T-helper 17 cell (primary cell): ENCODE data around the gene NRCAM. TPM values are rescaled to one million over a fixed set of nuclear protein-coding genes. Genes with fewer than 3 reads are reported as not detected.

ENCODE experiments used
- ATAC-seq: fragments of 150-1000 bp; cut with Tn5 transposase; 2 replicates; pipeline ENCODE4 v1.10.0; 2021; ENCODE audit warnings: mild to moderate bottlenecking, moderate library complexity
- DNase-seq, 3 donors: peaks; one replicate each; pipeline versions ENCODE4 v3.0.0 to v3.0.0-alpha.2; 2020 to 2021
- H3K9me3 ChIP-seq: one replicate; pipeline ENCODE4 v1.7.0; 2013; ENCODE audit warnings: low read length, mild to moderate bottlenecking; ENCODE audit not compliant: control insufficient read depth, poor library complexity, severe bottlenecking
- H3K27ac Mint-ChIP-seq: one replicate; pipeline ENCODE4 v1.8.0; 2022; ENCODE audit warnings: mild to moderate bottlenecking, moderate library complexity, mixed read lengths
- H3K27me3 Mint-ChIP-seq: one replicate; pipeline ENCODE4 v1.8.0; 2022; ENCODE audit warnings: mixed read lengths
- H3K36me3 Mint-ChIP-seq: one replicate; pipeline ENCODE4 v1.8.0; 2022; ENCODE audit warnings: low read depth, mixed read lengths
- H3K4me1 Mint-ChIP-seq: one replicate; pipeline ENCODE4 v1.8.0; 2022; ENCODE audit warnings: mild to moderate bottlenecking, mixed read lengths
- H3K4me3 Mint-ChIP-seq: one replicate; pipeline ENCODE4 v1.8.0; 2022; ENCODE audit warnings: mild to moderate bottlenecking, moderate library complexity, mixed read lengths
- total RNA-seq, 4 donors: library from RNA in 2 of 4; stranded (reverse) in 2 of 4; gene quantifications; one replicate each; pipeline ENCODE4 v1.2.3 and lab custom pipeline; 2022 to 2026

NRCAM gene
- total RNA-seq, 2 donors from 2014 or later, result not detected

- Mint-ChIP-seq H3K4me1 (no peaks in the 10 kb centered on the region), H3K27ac (no peak overlapping the region), H3K27me3 (peaks cover 26% of the 10 kb centered on the region), H3K4me3 (no peak overlapping the region), H3K36me3 (no peaks in the 10 kb centered on the region)
- ATAC-seq, result no peak
- no peak for DNase-seq
- H3K9me3 ChIP-seq, result no peaks in the 10 kb centered on the region
Measured at GRCh38 chr7:108171164-108171563, 285.1 kb downstream of the NRCAM start.

DNA sequence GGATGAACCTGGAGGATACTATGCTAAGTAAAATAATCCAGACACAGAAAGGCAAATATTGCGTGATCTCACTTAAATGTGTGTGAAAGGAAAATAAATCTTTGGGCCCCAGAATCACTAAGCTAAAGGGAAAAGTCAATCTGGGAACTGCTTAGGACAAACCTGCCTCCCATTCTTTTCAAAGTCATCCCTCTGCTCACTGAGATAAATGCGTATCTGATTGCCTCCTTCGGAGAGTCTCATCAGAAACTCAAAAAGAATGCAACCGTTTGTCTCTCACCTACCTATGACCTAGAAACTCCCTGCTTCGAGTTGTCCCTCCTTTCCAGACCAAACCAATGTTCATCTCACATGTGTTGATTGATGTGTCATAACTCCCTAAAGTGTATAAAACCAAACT, 286.0 kb downstream of the NRCAM start:
- DNase-seq (no peak), ATAC-seq (no peak)
- H3K9me3 ChIP-seq, result no peaks in the 10 kb centered on the region
- Mint-ChIP-seq H3K27ac (no peak overlapping the region), H3K4me1 (no peaks in the 10 kb centered on the region), H3K27me3 (peaks cover 26% of the 10 kb centered on the region), H3K36me3 (no peaks in the 10 kb centered on the region), H3K4me3 (no peak overlapping the region)

DNA sequence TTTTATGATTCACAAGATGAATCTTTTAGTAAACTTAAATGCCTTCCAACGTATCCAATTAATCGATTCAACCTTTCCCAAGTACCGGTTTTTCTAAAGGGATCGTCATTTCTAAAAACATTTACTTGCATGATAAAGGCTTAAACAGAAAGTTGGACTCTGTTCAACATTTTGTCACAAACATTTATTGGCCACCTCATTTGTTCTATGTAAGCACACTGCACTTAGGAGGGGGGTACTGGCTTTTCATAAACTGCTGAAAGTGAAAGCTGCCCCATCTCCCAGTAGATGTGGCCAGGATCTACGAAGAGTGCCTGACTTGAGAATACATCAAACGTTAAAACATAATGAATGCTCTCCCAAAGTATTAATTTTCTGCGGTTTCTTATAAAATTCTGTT, 288.8 kb downstream of the NRCAM start:
- H3K36me3 Mint-ChIP-seq, result no peaks in the 10 kb centered on the region
- no peaks in the 10 kb centered on the region for H3K4me1 Mint-ChIP-seq
- no peak overlapping the region for H3K27ac Mint-ChIP-seq
- no peak overlapping the region for H3K4me3 Mint-ChIP-seq
- H3K9me3 ChIP-seq, result no peaks in the 10 kb centered on the region
- ATAC-seq, result no peak
- H3K27me3 Mint-ChIP-seq, result peaks cover 14% of the 10 kb centered on the region
- DNase-seq, result no peak

DNA sequence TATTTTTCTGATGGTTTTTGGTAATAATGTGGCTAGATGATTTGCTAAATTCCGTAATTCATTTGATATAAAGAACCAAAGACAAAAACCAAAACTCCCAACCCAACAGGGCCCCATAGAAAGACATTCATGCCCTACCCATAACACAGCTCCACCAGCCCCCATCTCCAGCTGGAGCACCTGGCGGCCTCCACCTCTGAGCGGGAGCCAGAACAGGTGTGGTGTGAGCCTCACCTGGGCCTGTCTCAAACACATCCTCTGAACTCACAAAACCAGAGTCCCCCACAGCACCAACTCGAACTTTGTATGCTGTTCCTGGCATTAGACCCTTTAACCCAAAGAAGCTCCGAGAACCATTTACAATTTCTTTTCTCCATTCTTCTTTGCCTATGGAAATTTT, 289.5 kb downstream of the NRCAM start:
- no peaks in the 10 kb centered on the region for H3K9me3 ChIP-seq
- no peaks in the 10 kb centered on the region for H3K36me3 Mint-ChIP-seq
- no peak for DNase-seq
- ATAC-seq, result no peak
- H3K4me1 Mint-ChIP-seq, result no peaks in the 10 kb centered on the region
- H3K27me3 Mint-ChIP-seq, result peaks cover 13% of the 10 kb centered on the region
- no peak overlapping the region for H3K4me3 Mint-ChIP-seq
- no peak overlapping the region for H3K27ac Mint-ChIP-seq

DNA sequence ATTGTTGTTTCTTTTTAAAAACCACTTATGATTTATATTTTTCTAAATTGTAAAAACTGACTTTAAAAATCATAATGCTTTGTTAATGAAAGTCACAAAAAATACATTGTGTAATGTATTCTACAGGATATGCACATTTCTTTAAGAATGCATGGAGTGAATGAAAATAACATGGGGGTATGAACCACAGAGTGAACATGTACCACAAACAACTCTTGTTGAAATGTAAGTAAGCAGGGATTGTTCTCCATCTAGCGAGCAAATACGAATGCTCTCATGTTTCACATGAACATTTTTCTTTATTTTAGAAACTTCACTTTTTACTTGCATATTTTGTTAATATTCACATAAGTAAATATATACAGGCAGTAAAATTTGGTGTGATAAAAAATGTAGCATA, 290.5 kb downstream of the NRCAM start:
- Mint-ChIP-seq H3K27me3 (peaks cover 5% of the 10 kb centered on the region), H3K4me3 (no peak overlapping the region), H3K4me1 (no peaks in the 10 kb centered on the region), H3K36me3 (no peaks in the 10 kb centered on the region), H3K27ac (no peak overlapping the region)
- no peaks in the 10 kb centered on the region for H3K9me3 ChIP-seq
- ATAC-seq, result no peak
- no peak for DNase-seq

- Mint-ChIP-seq H3K4me3 (no peak overlapping the region), H3K4me1 (no peaks in the 10 kb centered on the region), H3K36me3 (no peaks in the 10 kb centered on the region), H3K27ac (no peak overlapping the region), H3K27me3 (peaks cover 5% of the 10 kb centered on the region)
- ATAC-seq, result no peak
- no peaks in the 10 kb centered on the region for H3K9me3 ChIP-seq
- DNase-seq, result no peak
Measured at GRCh38 chr7:108164946-108165345, 291.3 kb downstream of the NRCAM start.

DNA sequence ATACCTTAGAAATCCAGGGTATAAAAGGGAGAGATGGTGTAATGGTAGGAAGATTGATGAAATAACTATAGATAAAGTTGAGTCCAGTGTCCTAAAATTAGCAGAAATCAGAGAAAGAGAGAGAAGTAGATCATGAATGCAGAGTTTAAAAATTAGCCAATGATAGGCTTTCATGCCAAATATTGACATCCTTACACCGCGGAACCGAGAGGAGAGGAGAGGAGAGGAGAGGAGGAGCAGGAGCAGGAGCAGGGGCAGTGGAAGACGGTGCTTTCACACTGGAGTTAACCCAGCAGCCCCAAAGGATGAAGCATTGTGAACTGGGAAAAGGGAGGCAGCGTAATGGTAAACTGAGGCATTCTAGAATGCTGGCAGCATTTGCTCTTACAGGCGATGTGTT, 291.9 kb downstream of the NRCAM start:
- Mint-ChIP-seq H3K36me3 (no peaks in the 10 kb centered on the region), H3K4me1 (no peaks in the 10 kb centered on the region), H3K27me3 (peaks cover 6% of the 10 kb centered on the region), H3K4me3 (no peak overlapping the region), H3K27ac (no peak overlapping the region)
- ATAC-seq (no peak), DNase-seq (no peak)
- no peaks in the 10 kb centered on the region for H3K9me3 ChIP-seq

DNA sequence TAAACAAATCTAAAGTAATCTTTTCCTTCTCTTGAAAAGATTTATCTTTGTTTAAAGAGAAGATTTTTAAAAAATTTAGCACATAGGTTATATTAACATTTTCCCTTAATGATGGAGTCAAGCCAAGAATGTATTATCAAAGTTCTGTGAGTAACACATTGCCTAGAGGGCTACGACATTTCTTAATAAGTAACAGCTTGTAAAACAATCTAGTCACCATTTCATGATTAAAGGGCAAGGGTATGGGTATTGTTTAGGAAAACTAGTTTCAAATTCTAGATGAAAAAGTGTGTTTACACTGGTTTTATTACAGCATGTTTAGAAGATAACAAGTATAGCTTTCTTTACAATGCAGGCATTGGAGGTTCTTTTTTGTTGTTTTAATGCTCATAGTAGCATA, 297.5 kb downstream of the NRCAM start:
- Mint-ChIP-seq H3K4me1 (peaks cover 2% of the 10 kb centered on the region), H3K27ac (no peak overlapping the region), H3K36me3 (no peaks in the 10 kb centered on the region), H3K4me3 (no peak overlapping the region), H3K27me3 (peaks cover 27% of the 10 kb centered on the region)
- ATAC-seq, result no peak
- H3K9me3 ChIP-seq, result no peaks in the 10 kb centered on the region
- no peak for DNase-seq

DNA sequence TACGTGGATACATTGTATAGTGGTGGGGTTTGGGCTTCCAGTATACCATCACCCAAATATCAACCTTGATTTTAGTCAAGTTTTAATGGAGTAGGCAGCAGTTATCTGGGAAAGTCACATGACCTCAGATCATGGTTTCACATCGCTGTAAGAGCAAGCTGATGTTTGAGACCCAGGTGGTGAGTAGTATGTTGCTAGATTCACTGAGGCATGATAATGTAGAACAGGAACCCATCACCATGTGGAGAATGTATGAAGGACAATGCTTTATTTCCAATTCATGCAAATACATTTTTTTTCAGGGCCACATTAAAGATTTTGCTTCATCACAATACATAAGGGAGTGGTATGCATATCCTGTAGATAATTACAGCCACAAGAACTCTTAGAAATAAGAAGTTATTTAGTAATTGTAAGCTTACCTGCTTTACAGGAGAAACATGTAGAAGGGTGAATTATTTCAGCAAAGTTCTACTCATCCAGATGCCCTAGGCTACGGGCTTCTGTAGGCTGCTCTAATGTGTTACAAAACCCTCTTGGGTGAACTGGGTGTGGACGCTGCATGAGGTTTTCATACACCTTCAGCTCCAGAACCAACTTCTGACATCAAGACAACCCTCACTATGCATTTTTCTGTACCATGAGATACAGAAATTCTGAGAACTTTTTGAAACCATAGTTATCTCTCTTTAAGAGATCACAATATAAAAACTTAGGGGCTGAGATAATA, 298.5 kb downstream of the NRCAM start:
- Mint-ChIP-seq H3K4me1 (peaks cover 2% of the 10 kb centered on the region), H3K27ac (no peak overlapping the region), H3K27me3 (peaks cover 28% of the 10 kb centered on the region), H3K36me3 (no peaks in the 10 kb centered on the region), H3K4me3 (no peak overlapping the region)
- H3K9me3 ChIP-seq, result no peaks in the 10 kb centered on the region
- ATAC-seq, result no peak
- no peak for DNase-seq

- no peak for DNase-seq
- Mint-ChIP-seq H3K27me3 (peaks cover 33% of the 10 kb centered on the region), H3K27ac (no peak overlapping the region), H3K4me1 (peaks cover 2% of the 10 kb centered on the region), H3K4me3 (no peak overlapping the region), H3K36me3 (no peaks in the 10 kb centered on the region)
- peaks cover 2% of the 10 kb centered on the region for H3K9me3 ChIP-seq
- ATAC-seq, result no peak
Measured at GRCh38 chr7:108156897-108157605, 299.2 kb downstream of the NRCAM start.

GRCh38 chr7:108152198-108152597, 304.0 kb downstream of the NRCAM start:
- H3K4me3 Mint-ChIP-seq, result no peak overlapping the region
- ATAC-seq, result no peak
- H3K9me3 ChIP-seq, result peaks cover 2% of the 10 kb centered on the region
- no peaks in the 10 kb centered on the region for H3K36me3 Mint-ChIP-seq
- H3K27me3 Mint-ChIP-seq, result peaks cover 46% of the 10 kb centered on the region
- peaks cover 2% of the 10 kb centered on the region for H3K4me1 Mint-ChIP-seq
- DNase-seq, result no peak
- no peak overlapping the region for H3K27ac Mint-ChIP-seq

- no peak overlapping the region for H3K27ac Mint-ChIP-seq
- H3K27me3 Mint-ChIP-seq, result peaks cover 41% of the 10 kb centered on the region
- no peaks in the 10 kb centered on the region for H3K4me1 Mint-ChIP-seq
- H3K9me3 ChIP-seq, result peaks cover 2% of the 10 kb centered on the region
- H3K36me3 Mint-ChIP-seq, result no peaks in the 10 kb centered on the region
- ATAC-seq, result no peak
- no peak for DNase-seq
- H3K4me3 Mint-ChIP-seq, result no peak overlapping the region
Measured at GRCh38 chr7:108149908-108150307, 306.3 kb downstream of the NRCAM start.

- peaks cover 34% of the 10 kb centered on the region for H3K27me3 Mint-ChIP-seq
- ATAC-seq, result no peak
Measured at GRCh38 chr7:108149119-108149518, 307.1 kb downstream of the NRCAM start.

GRCh38 chr7:108147031-108147563, 309.1 kb downstream of the NRCAM start:
- H3K4me1 Mint-ChIP-seq, result no peaks in the 10 kb centered on the region
- no peak for DNase-seq
- no peaks in the 10 kb centered on the region for H3K36me3 Mint-ChIP-seq

More at GRCh38 chr7:108149119-108149518, 307.1 kb downstream of the NRCAM start:
- H3K9me3 ChIP-seq, result peaks cover 2% of the 10 kb centered on the region
- no peak for DNase-seq
- Mint-ChIP-seq H3K27ac (no peak overlapping the region), H3K36me3 (no peaks in the 10 kb centered on the region), H3K4me3 (no peak overlapping the region), H3K4me1 (no peaks in the 10 kb centered on the region)

More at GRCh38 chr7:108147031-108147563, 309.1 kb downstream of the NRCAM start:
- no peak for ATAC-seq
- peaks cover 27% of the 10 kb centered on the region for H3K27me3 Mint-ChIP-seq
- no peak overlapping the region for H3K27ac Mint-ChIP-seq
- peaks cover 1% of the 10 kb centered on the region for H3K9me3 ChIP-seq
- no peak overlapping the region for H3K4me3 Mint-ChIP-seq
